AG10803 (cell line): ENCODE measurements around the gene SAFB.

ENCODE experiments used
- DNase-seq: peaks from one replicate; pipeline ENCODE4 v3.0.0; 2010; ENCODE audit warnings: low read depth
- H3K4me3 ChIP-seq: 2 replicates; pipeline ENCODE4 v1.5.1; 2011; ENCODE audit warnings: mild to moderate bottlenecking, low read length, control low read depth
- CTCF ChIP-seq: conservative IDR thresholded peaks from 2 replicates; pipeline ENCODE4 v1.5.1; 2011; ENCODE audit warnings: mild to moderate bottlenecking, low read length, control low read depth, inconsistent platforms

SAFB gene

GRCh38 chr19:5648464-5648863 lies 25.6 kb downstream of the SAFB start:
- no peak overlapping the region for H3K4me3 ChIP-seq
- DNase-seq: no peak
- no peak for TF ChIP-seq CTCF

DNA sequence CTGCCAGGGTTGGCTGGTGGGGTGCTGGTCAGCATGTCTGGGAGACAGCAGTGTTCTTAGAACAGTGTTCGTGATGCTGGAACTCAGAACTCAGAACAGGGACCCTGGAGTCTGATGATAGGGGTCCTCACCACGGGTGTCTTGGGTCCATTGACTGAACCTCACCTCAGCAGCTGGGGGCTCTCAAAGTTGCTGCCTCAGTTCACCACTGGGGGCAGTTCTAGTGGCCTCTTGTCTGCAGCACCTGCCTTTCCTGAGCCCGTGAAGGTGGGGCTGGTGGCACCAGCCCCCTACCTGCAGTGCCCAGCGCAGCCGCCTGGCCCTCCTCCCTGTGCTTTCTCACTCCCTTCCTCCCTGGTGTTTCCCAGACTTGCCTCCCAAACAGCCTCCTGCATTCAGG lies 28.5 kb downstream of the SAFB start:
- H3K4me3 ChIP-seq: no peak overlapping the region
- DNase-seq: no peak
- TF ChIP-seq CTCF: no peak

DNA sequence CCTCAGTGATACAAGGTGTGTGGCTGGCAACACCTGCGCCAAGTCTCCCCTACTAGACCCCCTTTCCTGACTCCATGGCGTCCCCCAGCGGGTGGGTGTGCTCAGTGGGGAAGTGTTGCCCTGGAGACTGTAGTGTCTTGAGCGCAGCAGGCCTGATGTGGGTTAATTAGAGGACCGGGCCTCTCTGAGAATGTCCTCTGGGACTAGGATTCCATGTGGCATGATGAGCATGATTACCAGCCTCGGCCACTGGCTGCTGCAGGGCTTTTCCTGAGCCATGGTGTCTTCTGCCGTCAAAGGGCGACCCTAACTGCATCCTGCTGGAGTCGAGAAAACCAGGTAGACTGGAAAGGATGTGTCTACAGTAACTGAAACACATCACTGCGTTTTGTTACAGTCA lies 29.4 kb downstream of the SAFB start:
- no peak for DNase-seq
- TF ChIP-seq CTCF: no peak
- H3K4me3 ChIP-seq: no peak overlapping the region

DNA sequence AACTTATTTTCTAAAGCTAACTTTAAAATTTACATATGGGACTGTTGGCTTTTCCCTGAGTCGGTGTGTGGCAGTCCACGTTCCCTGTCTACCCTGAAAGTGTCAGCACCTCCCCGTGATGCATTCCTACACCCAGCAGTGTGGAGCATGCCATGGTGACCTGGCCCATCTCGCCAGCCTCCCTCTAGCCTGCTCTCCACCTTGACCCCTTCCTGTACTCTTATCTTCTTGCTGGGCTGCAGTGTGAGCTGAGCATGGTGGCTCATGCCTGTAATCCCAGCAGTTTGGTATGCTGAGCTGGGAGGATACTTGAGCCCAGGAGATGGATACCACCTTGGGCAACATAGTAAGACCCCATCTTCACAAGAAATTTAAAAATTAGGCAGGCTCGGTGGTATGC lies 32.0 kb downstream of the SAFB start:
- no peak overlapping the region for H3K4me3 ChIP-seq
- no peak for DNase-seq
- no peak for TF ChIP-seq CTCF

DNA sequence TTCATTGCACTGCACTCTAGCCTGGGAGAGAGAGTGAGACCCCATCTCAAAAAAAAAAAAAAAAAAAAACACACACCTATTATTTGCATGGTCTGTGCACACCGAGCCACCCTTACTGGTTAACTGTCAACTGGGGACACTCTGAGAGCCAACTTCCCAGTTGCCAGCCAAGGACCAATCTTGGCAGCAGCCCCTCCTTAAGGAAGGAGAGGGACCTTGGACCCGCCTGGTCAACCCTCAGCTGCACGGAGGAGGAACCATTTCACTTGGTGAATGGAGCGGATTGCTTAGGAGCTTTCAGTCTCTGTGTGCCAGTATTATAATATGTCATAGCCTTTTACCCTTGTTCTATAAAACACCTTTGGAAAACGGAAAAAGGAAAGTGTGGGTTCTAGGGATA lies 32.5 kb downstream of the SAFB start:
- no peak overlapping the region for H3K4me3 ChIP-seq
- no peak for TF ChIP-seq CTCF

GRCh38 chr19:5661483-5661882 lies 38.6 kb downstream of the SAFB start:
- no peak overlapping the region for H3K4me3 ChIP-seq
- TF ChIP-seq CTCF: no peak
- DNase-seq: no peak

More for the DNA sequence above, 32.5 kb downstream of the SAFB start:
- no peak for DNase-seq

GRCh38 chr19:5663904-5664303 lies 41.0 kb downstream of the SAFB start:
- no peak for TF ChIP-seq CTCF
- H3K4me3 ChIP-seq: no peak overlapping the region
- no peak for DNase-seq
